ENCODE measurements around the gene TNFRSF8.

- TF ChIP-seq EZH2 (IDR thresholded peaks at IDR 0.05; ENCODE audit: borderline replicate concordance, low read depth, low read length, poor library complexity, severe bottlenecking) = no peak
- TF ChIP-seq, protein P1, sequence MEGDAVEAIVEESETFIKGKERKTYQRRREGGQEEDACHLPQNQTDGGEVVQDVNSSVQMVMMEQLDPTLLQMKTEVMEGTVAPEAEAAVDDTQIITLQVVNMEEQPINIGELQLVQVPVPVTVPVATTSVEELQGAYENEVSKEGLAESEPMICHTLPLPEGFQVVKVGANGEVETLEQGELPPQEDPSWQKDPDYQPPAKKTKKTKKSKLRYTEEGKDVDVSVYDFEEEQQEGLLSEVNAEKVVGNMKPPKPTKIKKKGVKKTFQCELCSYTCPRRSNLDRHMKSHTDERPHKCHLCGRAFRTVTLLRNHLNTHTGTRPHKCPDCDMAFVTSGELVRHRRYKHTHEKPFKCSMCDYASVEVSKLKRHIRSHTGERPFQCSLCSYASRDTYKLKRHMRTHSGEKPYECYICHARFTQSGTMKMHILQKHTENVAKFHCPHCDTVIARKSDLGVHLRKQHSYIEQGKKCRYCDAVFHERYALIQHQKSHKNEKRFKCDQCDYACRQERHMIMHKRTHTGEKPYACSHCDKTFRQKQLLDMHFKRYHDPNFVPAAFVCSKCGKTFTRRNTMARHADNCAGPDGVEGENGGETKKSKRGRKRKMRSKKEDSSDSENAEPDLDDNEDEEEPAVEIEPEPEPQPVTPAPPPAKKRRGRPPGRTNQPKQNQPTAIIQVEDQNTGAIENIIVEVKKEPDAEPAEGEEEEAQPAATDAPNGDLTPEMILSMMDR (conservative IDR thresholded peaks at IDR 0.05; ENCODE audit: low read depth, low read length) = no peak
Measured at GRCh38 chr1:12176298-12177118, 113.4 kb downstream of the TNFRSF8 start.
